T-helper 2 cell treated with Interferon-gamma antibody and Interleukin-4, amounts not matched to agents 5 μg/mL and 100 μg/mL, for 36 hours (primary cell): ENCODE data around the gene CBARP.
"Not testable (repeated sequence)": the region's sequence is repeated elsewhere in the genome, so short reads cannot be mapped to it uniquely, and the experiment has no call there.

Experiments
- DNase-seq: peaks from one replicate; pipeline ENCODE4 v3.0.0; 2021; ENCODE audit warnings: low spot score
- H3K27ac Mint-ChIP-seq: one replicate; pipeline ENCODE4 v1.8.0; 2021; ENCODE audit warnings: mild to moderate bottlenecking, mixed read lengths
- H3K27me3 Mint-ChIP-seq: one replicate; pipeline ENCODE4 v1.8.0; 2021; ENCODE audit warnings: low read depth, mixed read lengths
- H3K36me3 Mint-ChIP-seq: one replicate; pipeline ENCODE4 v1.8.0; 2021; ENCODE audit warnings: low read depth, mixed read lengths
- H3K4me1 Mint-ChIP-seq: one replicate; pipeline ENCODE4 v1.8.0; 2021; ENCODE audit warnings: low read depth, mixed read lengths
- H3K4me3 Mint-ChIP-seq: one replicate; pipeline ENCODE4 v1.8.0; 2022; ENCODE audit warnings: mild to moderate bottlenecking, moderate library complexity, mixed read lengths
- H3K9me3 Mint-ChIP-seq: one replicate; pipeline ENCODE4 v1.8.0; 2021; ENCODE audit warnings: mixed read lengths

The CBARP gene

DNA sequence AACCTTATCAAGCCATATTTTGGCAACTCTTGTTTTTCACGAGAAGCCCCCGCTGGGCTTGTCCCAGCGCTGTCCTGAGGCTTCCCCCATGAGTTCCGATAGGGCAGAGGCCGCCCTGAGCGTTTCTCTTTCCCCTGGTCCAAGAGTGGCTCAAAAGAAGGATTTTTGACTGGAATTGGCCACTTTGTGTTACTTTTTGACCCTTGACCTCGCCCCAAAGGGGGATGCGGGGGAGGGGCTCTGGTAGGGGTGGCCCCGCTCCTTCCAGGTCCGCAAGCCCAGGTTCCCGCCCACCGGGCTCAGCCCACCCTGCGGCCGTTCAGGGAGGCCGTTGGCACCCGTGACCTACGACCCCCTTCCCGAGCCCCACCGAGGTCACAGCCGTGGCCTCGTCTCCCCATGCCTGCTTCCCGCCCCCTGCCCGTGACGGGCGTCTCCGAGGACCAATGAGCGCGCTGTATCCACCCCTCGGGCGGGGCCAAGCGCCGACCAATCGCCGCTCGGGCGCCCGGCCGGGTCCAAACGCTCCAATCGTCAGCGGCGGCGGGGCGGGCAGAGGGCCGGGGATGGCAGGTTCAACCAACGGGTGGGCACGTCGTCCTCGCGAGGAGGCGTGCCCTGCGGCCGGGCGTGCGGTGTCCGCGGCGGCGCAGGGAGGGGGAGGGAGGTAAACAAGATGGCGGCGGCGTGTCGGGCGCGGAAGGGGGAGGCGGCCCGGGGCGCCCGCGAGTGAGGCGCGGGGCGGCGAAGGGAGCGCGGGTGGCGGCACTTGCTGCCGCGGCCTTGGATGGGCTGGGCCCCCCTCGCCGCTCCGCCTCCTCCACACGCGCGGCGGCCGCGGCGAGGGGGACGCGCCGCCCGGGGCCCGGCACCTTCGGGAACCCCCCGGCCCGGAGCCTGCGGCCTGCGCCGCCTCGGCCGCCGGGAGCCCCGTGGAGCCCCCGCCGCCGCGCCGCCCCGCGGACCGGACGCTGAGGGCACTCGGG is 32.4 kb downstream of the CBARP start, which contains the start of gene STK11:
Gene STK11 (plus strand): TSS at position 665 of the 986 bp plus-strand sequence. CDS start 1,136 bp downstream, outside the sequence.
- no peaks in the 10 kb centered on the region for H3K27me3 Mint-ChIP-seq
- H3K27ac Mint-ChIP-seq: peak within 1 kb of the TSS; percentile 83

DNA sequence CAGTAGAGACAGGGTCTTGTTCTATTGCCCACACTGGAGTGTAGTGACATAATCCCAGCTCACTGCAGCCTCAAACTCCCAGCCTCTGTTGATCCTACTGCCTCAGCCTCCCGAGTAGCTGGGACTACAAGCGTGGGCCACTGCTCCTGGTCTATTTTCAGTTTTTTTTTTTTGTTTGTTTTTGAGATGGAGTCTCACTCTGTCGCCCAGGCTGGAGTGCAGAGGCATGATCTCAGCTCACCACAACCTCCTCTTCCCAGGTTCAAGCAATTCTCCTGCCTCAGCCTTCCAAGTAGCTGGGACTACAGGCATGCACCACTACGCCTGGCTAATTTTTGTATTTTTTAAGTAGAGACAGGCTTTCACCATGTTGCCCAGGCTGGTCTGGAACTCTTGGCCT is 37.2 kb downstream of the CBARP start:
- not testable (repeated sequence) for H3K9me3 Mint-ChIP-seq, H3K36me3 Mint-ChIP-seq, H3K27ac Mint-ChIP-seq, H3K27me3 Mint-ChIP-seq, H3K4me3 Mint-ChIP-seq, DNase-seq
- H3K4me1 Mint-ChIP-seq: peaks cover 13% of the 10 kb centered on the region

More for the DNA sequence above, 32.4 kb downstream of the CBARP start, which contains the start of gene STK11:
- peaks cover 29% of the 10 kb centered on the region for H3K4me1 Mint-ChIP-seq
- peaks cover 18% of the 10 kb centered on the region for H3K36me3 Mint-ChIP-seq
- peak within 1 kb of the TSS; percentile 93 for H3K4me3 Mint-ChIP-seq
- no peaks in the 10 kb centered on the region for H3K9me3 Mint-ChIP-seq
- peak; percentile 100 for DNase-seq

DNA sequence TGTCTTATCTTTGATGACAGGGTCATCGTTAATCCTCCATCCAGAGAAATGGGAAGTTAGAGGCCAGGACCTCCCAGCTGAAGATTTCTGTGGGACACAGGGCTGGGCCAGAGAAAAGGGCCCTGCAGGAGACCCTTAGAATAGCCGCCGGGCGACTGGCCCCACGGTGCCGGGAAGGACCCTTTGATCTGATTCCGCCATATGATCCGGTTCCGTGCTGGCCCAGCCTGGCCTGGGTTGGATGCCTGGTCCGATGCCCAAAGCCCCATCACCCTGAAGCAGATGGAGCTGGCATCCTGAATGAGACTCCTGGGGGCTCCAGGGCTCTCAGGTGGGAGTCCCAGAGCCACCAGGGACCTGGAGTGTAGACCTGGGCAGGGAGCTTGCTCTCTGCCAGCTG is 38.3 kb downstream of the CBARP start:
- no peak for DNase-seq
- H3K9me3 Mint-ChIP-seq: no peaks in the 10 kb centered on the region
- no peaks in the 10 kb centered on the region for H3K27me3 Mint-ChIP-seq
- H3K36me3 Mint-ChIP-seq: no peaks in the 10 kb centered on the region
- H3K4me1 Mint-ChIP-seq: peaks cover 13% of the 10 kb centered on the region
- H3K4me3 Mint-ChIP-seq: no peak overlapping the region
- no peak overlapping the region for H3K27ac Mint-ChIP-seq

DNA sequence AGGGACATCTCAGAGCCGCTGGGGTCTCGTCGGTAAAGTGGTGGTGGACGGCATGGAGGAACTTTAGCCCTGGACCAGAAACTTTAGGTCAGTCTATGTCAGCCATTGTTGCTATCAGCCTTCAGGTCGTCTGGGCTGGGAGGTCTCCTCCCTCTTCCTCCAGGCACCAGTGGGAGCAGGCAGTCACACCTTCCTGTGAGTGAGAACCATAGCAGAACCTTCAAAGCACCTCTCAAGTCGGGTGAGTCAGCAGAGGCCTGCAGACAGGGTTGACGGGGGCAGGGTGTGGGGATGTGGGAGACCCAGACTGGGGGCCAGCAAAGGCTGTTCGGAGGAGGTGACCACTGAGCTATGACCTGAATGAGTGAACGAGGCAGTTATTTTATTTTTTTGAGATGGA is 48.4 kb downstream of the CBARP start:
- Mint-ChIP-seq H3K27ac (no peak overlapping the region), H3K36me3 (no peaks in the 10 kb centered on the region), H3K4me3 (no peak overlapping the region), H3K27me3 (no peaks in the 10 kb centered on the region), H3K4me1 (peaks cover 21% of the 10 kb centered on the region), H3K9me3 (no peaks in the 10 kb centered on the region)
- DNase-seq: peak; percentile 61

DNA sequence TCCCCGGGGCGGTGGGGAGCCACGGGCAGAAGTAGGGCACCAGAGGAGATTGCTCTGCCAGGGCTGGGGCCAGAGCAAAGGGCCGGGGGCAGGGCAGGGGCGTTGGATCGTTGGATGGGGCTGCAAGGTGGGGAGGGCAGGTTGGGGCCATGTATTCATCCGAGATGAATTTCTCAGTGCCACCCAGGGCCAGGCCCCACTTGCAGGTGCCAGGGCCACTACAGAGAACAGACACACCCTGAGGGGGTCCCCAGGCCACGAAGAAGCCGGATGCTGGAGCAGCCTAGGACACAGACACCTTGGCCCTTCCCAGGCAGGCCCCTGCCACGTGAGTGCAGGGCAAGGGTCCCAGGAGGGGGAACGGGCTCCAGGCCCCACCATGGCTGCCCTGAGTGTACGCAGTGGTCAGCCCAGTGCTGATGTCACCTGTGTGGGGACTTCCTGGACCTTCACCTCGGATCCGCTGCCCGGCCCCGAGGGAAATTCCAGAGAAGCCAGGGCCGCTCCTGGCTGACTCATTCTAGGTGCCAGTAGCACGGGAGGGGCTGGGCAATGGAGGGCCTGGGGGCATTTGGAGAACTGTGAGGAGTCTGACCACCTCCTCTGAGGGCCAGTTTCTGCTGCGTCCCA is 54.1 kb downstream of the CBARP start:
- Mint-ChIP-seq H3K36me3 (no peaks in the 10 kb centered on the region), H3K27me3 (peaks cover 4% of the 10 kb centered on the region), H3K4me3 (no peak overlapping the region), H3K9me3 (no peaks in the 10 kb centered on the region), H3K4me1 (peaks cover 8% of the 10 kb centered on the region), H3K27ac (no peak overlapping the region)
- DNase-seq: no peak

DNA sequence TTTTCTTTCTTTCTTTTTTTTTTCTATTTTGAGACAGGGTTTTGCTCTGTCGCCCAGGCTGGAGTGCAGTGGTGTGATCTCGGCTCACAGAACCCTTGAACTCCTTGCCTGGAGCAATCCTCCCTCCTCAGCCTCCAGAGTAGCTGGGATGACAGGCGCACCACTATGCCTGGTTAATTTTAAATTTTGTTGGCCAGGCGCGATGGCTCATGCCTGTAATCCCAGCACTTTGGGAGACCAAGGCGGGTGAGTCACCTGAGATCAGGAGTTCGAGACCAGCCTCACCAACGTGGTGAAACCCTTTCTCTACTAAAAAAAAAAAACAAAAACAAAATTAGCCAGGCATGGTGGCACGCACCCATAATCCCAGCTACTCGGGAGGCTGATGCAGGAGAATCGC is 55.1 kb downstream of the CBARP start:
- no peak for DNase-seq
- Mint-ChIP-seq H3K4me3 (no peak overlapping the region), H3K4me1 (peaks cover 8% of the 10 kb centered on the region), H3K36me3 (no peaks in the 10 kb centered on the region), H3K27ac (no peak overlapping the region), H3K9me3 (no peaks in the 10 kb centered on the region), H3K27me3 (peaks cover 4% of the 10 kb centered on the region)

DNA sequence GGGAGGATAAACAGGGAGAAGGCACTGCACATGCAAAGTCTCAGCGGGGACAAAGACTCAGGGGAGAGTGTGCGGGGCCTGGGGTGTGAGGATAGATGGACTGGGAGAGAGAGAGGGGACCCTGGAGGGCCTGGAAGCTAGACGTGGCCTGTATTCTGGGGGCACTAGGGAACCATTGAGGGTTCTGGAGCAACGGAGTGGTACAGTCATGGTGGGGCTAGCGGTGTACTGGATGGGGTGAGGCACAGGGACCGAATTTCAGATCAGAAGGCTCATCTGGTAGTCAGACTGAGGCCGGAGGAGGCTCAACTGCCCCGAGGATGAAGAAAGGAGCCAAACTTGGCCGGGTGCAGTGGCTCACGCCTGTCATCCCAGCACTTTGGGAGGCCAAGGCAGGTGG is 55.7 kb downstream of the CBARP start:
- DNase-seq: no peak
- no peak overlapping the region for H3K27ac Mint-ChIP-seq
- peaks cover 4% of the 10 kb centered on the region for H3K27me3 Mint-ChIP-seq
- peaks cover 11% of the 10 kb centered on the region for H3K4me1 Mint-ChIP-seq
- no peaks in the 10 kb centered on the region for H3K36me3 Mint-ChIP-seq
- H3K9me3 Mint-ChIP-seq: no peaks in the 10 kb centered on the region
- no peak overlapping the region for H3K4me3 Mint-ChIP-seq

DNA sequence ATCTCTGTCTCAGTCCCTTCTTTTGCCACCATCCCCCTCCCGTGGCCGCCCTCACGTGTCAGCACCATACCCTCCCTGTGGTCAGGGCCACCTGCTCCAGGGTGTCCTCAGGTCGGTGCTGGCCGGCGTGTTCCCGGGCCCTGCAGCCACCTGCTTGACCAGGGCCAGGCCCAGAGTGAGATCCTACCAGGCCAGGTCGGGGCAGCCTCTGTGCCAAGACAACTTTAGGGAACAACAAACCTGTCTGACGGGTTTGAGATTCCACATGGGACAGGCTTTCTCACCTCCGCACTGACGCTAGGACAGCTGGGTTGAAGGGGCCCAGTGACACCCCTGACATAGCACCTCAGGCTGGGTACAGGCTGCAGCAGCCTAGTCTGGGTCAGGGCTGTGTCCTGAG is 56.2 kb downstream of the CBARP start:
- Mint-ChIP-seq H3K9me3 (no peaks in the 10 kb centered on the region), H3K27ac (no peak overlapping the region), H3K27me3 (peaks cover 4% of the 10 kb centered on the region), H3K4me3 (no peak overlapping the region), H3K36me3 (no peaks in the 10 kb centered on the region), H3K4me1 (peaks cover 11% of the 10 kb centered on the region)
- no peak for DNase-seq
